HT-29 (cell line): ENCODE results near the gene G0S2. TPM values are rescaled to one million over a fixed set of nuclear protein-coding genes. Genes with fewer than 3 reads are reported as not detected.

ENCODE experiments used
- DNase-seq: peaks from one replicate; pipeline ENCODE4 v3.0.0-alpha.2; 2015; ENCODE audit warnings: low spot score
- total RNA-seq: library from RNA; depleted of rRNA; stranded (reverse); fragments of >200 nt; shearing (Covaris generic); gene quantifications from 2 replicates; pipeline ENCODE4 v1.2.3, GENCODE V29; 2014; rRNA removed

G0S2 gene
- total RNA-seq: 3.2 TPM in 2 replicates

- peak; percentile 57 for DNase-seq
Measured at GRCh38 chr1:209674957-209675564, at the start of gene G0S2. TSS of gene G0S2 (plus strand) at chr1:209675412. CDS start at chr1:209675685, 273 bp downstream.

- DNase-seq: no peak
Measured at GRCh38 chr1:209625791-209626285, 49.4 kb upstream of the G0S2 start.

GRCh38 chr1:209626346-209627026 is 48.7 kb upstream of the G0S2 start:
- DNase-seq: no peak

GRCh38 chr1:209627027-209627731 is 48.0 kb upstream of the G0S2 start:
- no peak for DNase-seq

GRCh38 chr1:209627732-209628196 is 47.4 kb upstream of the G0S2 start:
- DNase-seq: peak; percentile 70

GRCh38 chr1:209628618-209629299 is 46.5 kb upstream of the G0S2 start:
- DNase-seq: no peak

GRCh38 chr1:209629621-209630382 is 45.4 kb upstream of the G0S2 start:
- DNase-seq: no peak

GRCh38 chr1:209630383-209631225 is 44.6 kb upstream of the G0S2 start:
- no peak for DNase-seq

- no peak for DNase-seq
Measured at GRCh38 chr1:209633335-209633997, 41.7 kb upstream of the G0S2 start.

GRCh38 chr1:209634005-209634737 is 41.0 kb upstream of the G0S2 start:
- DNase-seq: no peak

- no peak for DNase-seq
Measured at GRCh38 chr1:209635850-209636249, 39.4 kb upstream of the G0S2 start.

GRCh38 chr1:209641832-209642172 is 33.4 kb upstream of the G0S2 start:
- no peak for DNase-seq

- no peak for DNase-seq
Measured at GRCh38 chr1:209642816-209643215, 32.4 kb upstream of the G0S2 start.

- no peak for DNase-seq
Measured at GRCh38 chr1:209643285-209644020, 31.8 kb upstream of the G0S2 start.

- no peak for DNase-seq
Measured at GRCh38 chr1:209645574-209646452, 29.4 kb upstream of the G0S2 start.

- no peak for DNase-seq
Measured at GRCh38 chr1:209646558-209646957, 28.7 kb upstream of the G0S2 start.

GRCh38 chr1:209647156-209647555 is 28.1 kb upstream of the G0S2 start:
- DNase-seq: no peak
